WI38 (cell line): ENCODE results near the gene ZSCAN31.
A peak's percentile ranks its signal among the peaks of the same experiment; 100 is the strongest.

ENCODE experiments used
- H3K4me3 ChIP-seq: 2 replicates; pipeline ENCODE4 v1.5.1; 2011; ENCODE audit warnings: low read depth, mild to moderate bottlenecking, control low read depth, low read length
- CTCF ChIP-seq: IDR thresholded peaks from 2 replicates; pipeline ENCODE4 v1.5.1; 2012; ENCODE audit warnings: low read depth, mild to moderate bottlenecking, control low read depth, low read length

Gene ZSCAN31

GRCh38 chr6:28357036-28357435 is 21.1 kb upstream of the ZSCAN31 start:
- no peak overlapping the region for H3K4me3 ChIP-seq
- TF ChIP-seq CTCF: no peak

DNA sequence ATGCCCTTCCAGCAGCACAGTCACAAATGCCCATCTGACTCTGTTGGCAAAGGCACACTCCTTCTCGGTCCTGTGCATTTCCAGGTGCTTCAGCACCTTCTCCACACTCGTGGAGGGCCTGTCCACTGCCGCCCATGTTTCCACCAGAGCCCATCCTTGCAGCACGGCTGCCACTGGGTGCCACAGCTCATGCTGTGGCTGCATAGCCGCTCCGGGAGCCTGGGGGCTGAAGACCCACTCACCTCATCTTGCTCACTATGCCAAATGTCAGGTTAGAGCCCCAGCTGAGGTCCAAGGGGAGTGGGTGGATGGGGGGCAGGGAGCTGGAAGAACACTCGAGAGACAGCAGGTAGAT is 20.7 kb upstream of the ZSCAN31 start:
- H3K4me3 ChIP-seq: peak overlapping the region; percentile 69; the same call in 1 of the 2 replicates
- TF ChIP-seq CTCF: no peak

- peak overlapping the region; percentile 69 for H3K4me3 ChIP-seq
- TF ChIP-seq CTCF: peak; percentile 58
These were observed 20.1 kb upstream of the ZSCAN31 start for GRCh38 chr6:28355743-28356665.

DNA sequence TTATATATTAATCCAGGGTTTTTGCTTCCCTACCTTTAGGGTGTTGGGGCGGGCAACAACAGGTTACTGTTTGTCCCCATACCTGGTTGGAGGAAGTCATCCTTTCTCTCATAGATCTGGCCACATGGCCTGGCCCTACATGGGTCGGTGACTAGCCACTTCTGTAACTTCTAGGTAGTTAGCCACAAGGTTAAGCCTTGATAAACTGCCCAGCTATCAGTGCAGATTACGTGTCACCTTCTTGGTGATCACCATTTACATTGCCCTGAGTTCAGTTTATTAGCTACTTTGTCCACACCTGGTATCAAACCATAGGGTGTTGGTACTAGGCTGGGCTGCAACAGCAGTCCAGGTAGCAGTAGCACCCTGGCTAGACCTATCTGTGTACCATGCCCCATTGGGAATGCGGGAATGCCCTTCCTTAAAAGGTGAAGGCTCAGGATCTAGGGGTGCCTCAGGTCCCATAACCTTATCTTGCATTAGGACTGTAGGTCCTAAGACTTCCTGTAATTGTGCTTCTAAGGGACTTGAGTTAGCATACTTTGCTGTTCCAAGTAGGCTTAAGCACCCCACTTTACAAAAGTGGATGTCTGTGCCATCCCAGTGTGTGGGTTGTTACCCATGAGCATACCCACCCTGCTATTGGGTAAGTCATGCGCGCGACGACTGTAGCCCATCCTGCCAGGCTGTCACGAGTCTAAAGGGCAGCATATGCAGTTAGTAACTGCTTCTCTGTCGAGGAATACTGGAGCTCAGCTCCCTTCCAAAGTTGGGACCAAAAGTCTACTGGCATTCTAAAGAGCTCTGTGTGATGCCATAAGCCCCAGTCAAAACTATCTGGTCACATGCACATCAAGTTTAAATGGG is 19.0 kb upstream of the ZSCAN31 start:
- H3K4me3 ChIP-seq: peak overlapping the region; percentile 69
- no peak for TF ChIP-seq CTCF

- TF ChIP-seq CTCF: no peak
- H3K4me3 ChIP-seq: no peak overlapping the region
These were observed 18.2 kb upstream of the ZSCAN31 start for GRCh38 chr6:28353981-28354676.

- H3K4me3 ChIP-seq: no peak overlapping the region
- TF ChIP-seq CTCF: no peak
These were observed 17.4 kb upstream of the ZSCAN31 start for GRCh38 chr6:28353356-28353755.
